GM19324 (cell line): ENCODE results near the gene LRRTM3.

Experiments
- ATAC-seq: cut with Tn5 transposase; IDR thresholded peaks from one replicate; pipeline ENCODE4 v1.9.1; 2021; ENCODE audit warnings: mild to moderate bottlenecking, moderate library complexity; ENCODE audit not compliant: unreplicated experiment, low FRiP score

The LRRTM3 gene

DNA sequence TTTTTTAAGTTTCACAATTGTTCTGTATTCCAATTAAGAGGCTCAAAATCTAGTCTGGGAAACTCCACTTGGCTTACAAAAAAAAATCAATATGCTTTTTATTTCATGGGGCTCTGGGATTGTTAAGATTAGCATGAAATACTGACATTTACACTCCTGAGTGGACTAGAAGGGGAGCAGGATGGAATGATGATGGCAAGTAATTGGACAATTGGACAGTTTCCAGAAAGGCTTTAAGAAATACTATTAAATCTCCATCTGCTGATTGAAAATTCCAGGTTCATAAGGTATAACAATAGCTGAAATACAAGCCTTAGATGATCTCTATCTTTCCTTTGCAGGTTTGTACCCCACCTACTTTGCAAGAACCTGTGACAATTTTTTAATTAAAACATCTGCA, 184.4 kb downstream of the LRRTM3 start:
- ATAC-seq: no peak

DNA sequence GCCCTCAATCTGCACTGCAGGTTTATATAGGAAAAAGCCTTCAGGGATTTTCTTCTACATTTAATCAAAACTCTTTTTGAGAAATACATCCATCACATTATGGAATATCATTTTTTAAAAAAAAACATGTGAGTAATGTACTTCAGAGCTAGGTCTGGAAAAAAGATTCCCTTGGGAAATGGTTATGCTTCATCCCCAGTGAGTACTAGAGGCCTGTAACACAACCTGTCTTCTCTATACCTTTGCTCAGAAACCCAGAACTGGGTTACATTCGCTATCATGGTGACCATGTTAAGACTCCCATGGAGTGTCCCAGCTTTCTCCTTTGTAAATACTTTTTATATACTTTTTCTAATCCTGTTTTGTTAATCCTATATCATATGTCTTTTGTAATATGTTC, 186.9 kb downstream of the LRRTM3 start:
- no peak for ATAC-seq

DNA sequence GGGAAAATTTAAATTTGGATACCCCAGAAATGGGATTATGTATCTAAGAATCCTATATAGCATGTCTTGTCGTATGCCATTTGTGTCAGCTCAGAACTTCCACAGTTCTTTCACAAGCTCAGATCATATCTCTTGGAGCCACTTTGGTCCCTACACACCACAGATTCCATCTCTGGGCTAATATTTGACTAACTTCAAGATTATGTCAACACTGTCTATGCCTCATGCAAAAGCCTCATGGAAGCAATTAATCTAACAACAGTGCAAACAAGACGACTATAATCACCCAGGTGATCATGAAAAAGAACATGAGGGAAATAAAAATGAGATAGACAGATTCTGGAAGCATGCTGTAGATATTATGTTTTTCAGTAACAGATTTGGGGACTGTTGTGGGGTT, 189.1 kb downstream of the LRRTM3 start:
- ATAC-seq: no peak

DNA sequence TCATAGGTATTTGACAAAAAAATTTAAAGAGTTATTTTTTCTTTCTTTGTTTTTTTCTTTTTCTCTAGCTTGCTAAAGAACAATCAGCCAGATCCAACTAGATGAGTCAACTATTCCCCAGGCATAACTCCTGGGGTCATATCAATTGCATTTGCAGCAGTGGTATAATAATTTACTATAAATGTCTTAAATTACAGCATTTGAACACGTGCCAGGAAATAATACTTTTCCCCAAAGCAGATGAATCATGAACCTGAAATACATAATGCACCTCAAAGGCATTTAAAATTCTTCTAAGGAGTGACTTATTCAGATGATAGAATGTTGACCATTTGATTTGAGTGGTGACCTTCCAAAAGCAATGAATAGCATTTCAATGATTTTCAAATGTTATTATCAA, 190.1 kb downstream of the LRRTM3 start:
- no peak for ATAC-seq

DNA sequence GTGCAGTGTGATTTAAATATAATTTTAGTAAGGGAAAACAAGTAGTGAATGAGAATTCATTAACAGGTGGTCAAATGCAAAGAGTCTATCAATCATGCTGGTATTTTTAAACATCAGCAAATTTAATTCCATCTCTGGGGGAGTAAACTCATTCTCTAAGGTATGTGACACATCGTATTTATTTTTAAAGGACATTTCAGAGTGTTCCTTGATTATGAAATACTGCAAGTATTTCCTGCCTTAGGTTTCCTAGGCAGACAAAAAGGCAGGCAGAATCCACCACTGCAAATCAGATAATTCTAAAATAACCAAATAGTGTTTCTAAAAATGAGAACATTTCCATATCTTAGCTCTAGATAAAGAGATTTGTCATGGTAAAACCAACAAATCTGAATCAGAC, 193.8 kb downstream of the LRRTM3 start:
- ATAC-seq: no peak

DNA sequence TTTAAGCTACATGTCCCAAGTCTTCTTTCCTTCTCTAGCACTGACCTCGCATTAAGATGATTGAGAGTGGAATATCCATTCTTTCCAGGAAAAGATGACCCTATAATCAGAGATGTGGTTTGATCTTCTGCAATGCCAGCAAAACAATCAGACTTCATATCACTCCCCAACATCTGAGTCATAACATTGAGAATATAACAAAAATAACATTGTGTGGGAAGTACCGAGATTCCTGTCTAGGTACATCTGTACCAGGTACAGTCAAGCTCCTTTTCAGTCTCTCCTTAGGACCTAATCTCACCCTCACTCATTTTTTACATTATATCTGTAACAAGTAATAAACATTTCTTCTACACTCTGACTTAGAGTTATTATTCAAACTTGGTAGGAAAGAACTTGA, 201.6 kb downstream of the LRRTM3 start:
- no peak for ATAC-seq

DNA sequence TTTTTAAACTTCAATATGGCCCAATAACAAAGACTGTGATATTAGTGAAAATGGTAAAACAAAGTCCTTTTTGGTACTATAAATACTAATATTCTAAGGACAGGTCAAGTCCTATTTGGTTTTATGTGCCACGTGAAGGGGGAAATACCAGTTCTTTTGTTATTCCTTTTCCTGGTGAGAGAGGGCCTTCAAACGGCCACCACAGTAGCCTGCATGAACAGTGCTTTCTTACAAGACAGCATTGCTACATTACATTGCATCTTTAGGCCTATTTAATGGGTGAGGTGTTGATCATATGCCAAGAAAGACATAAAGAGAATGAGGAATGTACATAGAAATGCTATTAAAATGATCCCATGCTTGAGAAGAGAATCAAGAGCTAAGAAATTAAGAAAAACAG, 214.8 kb downstream of the LRRTM3 start:
- no peak for ATAC-seq

DNA sequence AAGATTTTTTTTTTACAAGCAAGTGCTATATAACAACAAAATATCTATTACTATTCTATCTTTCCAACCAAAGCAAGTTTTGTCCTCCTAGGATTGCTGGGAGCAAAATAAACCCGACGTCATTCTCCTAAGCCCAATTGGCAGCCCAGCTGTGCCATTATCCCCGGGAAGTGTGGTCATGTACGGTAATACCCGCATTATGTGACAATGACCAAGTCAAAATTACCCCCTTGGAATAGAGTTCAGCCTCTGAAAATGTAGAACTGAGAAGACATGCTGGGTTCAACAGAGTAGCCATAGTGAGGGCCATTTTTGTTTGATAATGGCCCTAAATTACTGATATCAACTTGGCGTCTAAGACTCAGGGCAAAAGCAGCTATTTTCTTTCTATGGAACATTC, 215.5 kb downstream of the LRRTM3 start:
- no peak for ATAC-seq

DNA sequence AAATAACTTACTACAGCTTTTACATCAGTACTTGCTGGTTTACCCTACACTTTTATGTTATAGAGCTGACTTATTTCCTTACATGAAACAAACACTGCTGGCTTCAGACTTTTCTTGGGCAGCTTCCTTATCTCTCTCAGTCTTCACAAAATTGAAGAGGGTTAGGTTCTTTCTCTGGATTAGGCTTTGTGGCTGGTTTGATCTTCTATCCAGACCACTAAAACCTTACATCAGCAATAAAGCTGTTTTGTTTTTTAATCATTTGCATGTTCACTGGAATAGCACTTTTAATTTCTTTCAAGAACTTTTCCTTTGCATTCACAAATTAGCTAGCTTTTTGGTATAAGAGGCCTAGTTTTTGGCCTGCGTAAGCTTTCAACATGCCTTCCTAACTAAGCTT, 218.7 kb downstream of the LRRTM3 start:
- no peak for ATAC-seq
